Panc1 (cell line): ENCODE data around the gene FAHD1.

ENCODE experiments used
- CTCF ChIP-seq: fragments of 450-650 bp; IDR thresholded peaks from 2 replicates; pipeline ENCODE4 v1.5.1; 2017; ENCODE audit warnings: mild to moderate bottlenecking
- POLR2AphosphoS5 ChIP-seq: IDR thresholded peaks from 2 replicates; pipeline ENCODE4 v1.6.1; 2012; ENCODE audit warnings: mild to moderate bottlenecking, low read depth, low read length, moderate library complexity
- SIN3A ChIP-seq: IDR thresholded peaks from 2 replicates; pipeline ENCODE4 v1.6.1; 2012; ENCODE audit warnings: low read depth, mild to moderate bottlenecking, low read length, moderate library complexity, borderline replicate concordance; ENCODE audit not compliant: insufficient read depth

GRCh38 chr16:1820946-1821290 is 6.1 kb upstream of the FAHD1 start:
- TF ChIP-seq CTCF (no peak), SIN3A (no peak), POLR2AphosphoS5 (no peak)
